PC-9 (cell line): ENCODE results near the gene RARB. TPM values are rescaled to one million over a fixed set of nuclear protein-coding genes. Genes with fewer than 3 reads are reported as not detected.

ENCODE experiments used
- BruUV-seq: library from RNA; stranded (reverse); fragments of 400-500 nt; replicated peaks from 2 replicates; lab custom pipeline; 2021; lab: Mats Ljungman, UMichigan
- CTCF ChIA-PET: fragments of 300-600 bp; sonication (Branson Sonifier 250); formaldehyde crosslinking; loops from one replicate; lab custom pipeline; 2022; ENCODE audit warnings: antibody characterized with exemption; lab: Charles Lee
- POLR2A ChIA-PET: fragments of 300-600 bp; sonication (Branson Sonifier 250); formaldehyde crosslinking; loops from one replicate; lab custom pipeline; 2022; ENCODE audit warnings: antibody characterized with exemption; ENCODE audit not compliant: unreplicated experiment; lab: Charles Lee
- DNase-seq, 2 experiments: peaks; one replicate each; pipeline versions ENCODE4 v3.0.0 to v3.0.0-alpha.2; 2015 to 2022; ENCODE audit warnings: mixed read lengths in 1 of 2
- H2AFZ ChIP-seq: fragments of 200-600 bp; sonication (generic); 2 replicates; pipeline ENCODE4 v1.8.1; 2017; ENCODE audit warnings: antibody characterized with exemption
- H3F3A ChIP-seq: fragments of 200-600 bp; sonication (generic); 2 replicates; pipeline ENCODE4 v1.8.1; 2017; ENCODE audit warnings: antibody characterized with exemption, mild to moderate bottlenecking, low read depth; ENCODE audit not compliant: insufficient read depth
- H3K27ac ChIP-seq: fragments of 200-600 bp; sonication (generic); 2 replicates; pipeline ENCODE4 v1.6.1; 2016; ENCODE audit warnings: mixed run types
- H3K27me3 ChIP-seq: fragments of 200-600 bp; sonication (generic); 2 replicates; pipeline ENCODE4 v1.6.1; 2016; ENCODE audit warnings: low read depth, mixed run types; ENCODE audit not compliant: insufficient read depth
- H3K36me3 ChIP-seq: fragments of 200-600 bp; sonication (generic); 2 replicates; pipeline ENCODE4 v1.6.1; 2016; ENCODE audit warnings: low read depth, mixed run types
- H3K4me1 ChIP-seq: fragments of 200-600 bp; sonication (generic); replicated peaks from 2 replicates; pipeline ENCODE4 v1.6.1; 2016; ENCODE audit warnings: mixed run types; ENCODE audit not compliant: insufficient read depth
- H3K4me2 ChIP-seq: fragments of 200-600 bp; sonication (generic); 2 replicates; pipeline ENCODE4 v1.6.1; 2017; ENCODE audit warnings: mixed run types
- H3K4me3 ChIP-seq: fragments of 200-600 bp; sonication (generic); 2 replicates; pipeline ENCODE4 v1.6.1; 2016; ENCODE audit warnings: mixed run types
- H3K79me2 ChIP-seq: fragments of 200-600 bp; sonication (generic); 2 replicates; pipeline ENCODE4 v1.6.1; 2017; ENCODE audit warnings: low read depth, mixed run types
- H3K9me2 ChIP-seq: fragments of 200-600 bp; sonication (generic); 2 replicates; pipeline ENCODE4 v1.8.1; 2017; ENCODE audit warnings: mild to moderate bottlenecking; ENCODE audit not compliant: insufficient read depth
- H3K9me3 ChIP-seq: fragments of 200-600 bp; sonication (generic); 2 replicates; pipeline ENCODE4 v1.8.1; 2016; ENCODE audit warnings: low read depth; ENCODE audit not compliant: insufficient read depth
- H4K20me1 ChIP-seq: fragments of 200-600 bp; sonication (generic); 2 replicates; pipeline ENCODE4 v1.8.1; 2017; ENCODE audit not compliant: insufficient read depth
- EZH2 ChIP-seq: fragments of 200-600 bp; sonication (generic); IDR thresholded peaks from 2 replicates; pipeline ENCODE4 v1.8.0; 2017; ENCODE audit warnings: antibody characterized with exemption, low read depth
- intact Hi-C: fragments of 100-400 bp; cut with micrococcal nuclease; formaldehyde crosslinking; loops from one replicate; pipeline ENCODE4 v1.10.0; 2022; ENCODE audit not compliant: unreplicated experiment
- total RNA-seq: library from RNA; stranded (reverse); gene quantifications from 2 replicates; pipeline ENCODE4 v1.2.3, GENCODE V29; 2021
- TF ChIP-seq, protein P1 (sequence below): fragments of 200-600 bp; sonication (generic); conservative IDR thresholded peaks from 2 replicates; pipeline ENCODE4 v1.6.1; 2017; ENCODE audit warnings: mixed run types, antibody characterized with exemption, mild to moderate bottlenecking, moderate library complexity

The RARB gene
- total RNA-seq, 1 experiment from 2014 or later: 1.0 TPM

DNA sequence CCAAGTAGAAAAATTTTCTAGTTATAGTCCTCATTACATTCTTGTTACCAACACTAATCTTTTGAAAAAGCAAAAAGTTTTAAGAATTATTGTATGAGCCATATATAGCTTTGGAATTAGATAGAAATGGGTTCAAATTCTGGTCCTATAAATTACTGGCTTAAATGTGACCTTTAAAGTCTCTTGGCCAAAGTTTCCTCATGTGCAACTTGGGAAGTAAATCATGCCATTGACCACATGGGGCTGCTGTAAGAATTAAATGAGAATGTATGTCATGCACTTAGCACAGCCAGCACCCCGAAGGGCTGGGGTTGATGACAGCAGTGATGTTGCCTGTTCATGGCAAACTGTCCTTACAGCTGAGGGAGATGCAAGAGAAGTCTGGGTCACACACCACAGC lies 128.4 kb downstream of the RARB start:
- POLR2A ChIA-PET: no interaction called here
- Histone ChIP-seq H3K4me2 (no peak overlapping the region), H3K9me2 (no peaks in the 10 kb centered on the region; the same call in 1 of the 2 replicates), H3K4me3 (no peak overlapping the region), H4K20me1 (no peaks in the 10 kb centered on the region), H3K79me2 (no peaks in the 10 kb centered on the region), H3K27ac (no peak overlapping the region), H3K27me3 (no peaks in the 10 kb centered on the region), H3K4me1 (0 out of 2 replicates have a peak, but pooled peaks cover 9% of the 10 kb centered on the region), H3K9me3 (no peaks in the 10 kb centered on the region), H2AFZ (no peak overlapping the region), H3F3A (no peaks in the 10 kb centered on the region), H3K36me3 (no peaks in the 10 kb centered on the region)
- CTCF ChIA-PET: no interaction called here
- no peak for DNase-seq
- no peak for TF ChIP-seq EZH2
- BruUV-seq: no TSS peak
- intact Hi-C loops: no loop called here

DNA sequence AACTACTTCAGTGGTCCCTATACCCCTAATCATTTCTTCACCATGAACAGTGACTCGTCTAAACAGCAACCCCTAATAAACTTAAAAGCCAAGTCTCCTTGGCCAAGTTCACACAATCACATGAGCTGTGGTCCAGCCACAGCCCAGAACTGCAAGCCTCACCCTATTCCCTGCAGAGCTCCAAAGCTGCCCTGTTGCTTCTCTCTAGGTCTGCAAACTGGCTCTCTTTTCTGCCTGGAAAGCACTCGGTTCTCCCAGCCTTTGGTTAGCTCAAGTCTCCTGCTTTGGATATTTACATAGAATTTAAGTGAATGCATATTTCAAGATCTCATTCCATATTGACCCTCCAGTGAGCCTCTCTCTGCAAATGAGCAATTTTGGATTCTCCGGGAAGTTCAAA lies 129.6 kb downstream of the RARB start:
- CTCF ChIA-PET: no interaction called here

DNA sequence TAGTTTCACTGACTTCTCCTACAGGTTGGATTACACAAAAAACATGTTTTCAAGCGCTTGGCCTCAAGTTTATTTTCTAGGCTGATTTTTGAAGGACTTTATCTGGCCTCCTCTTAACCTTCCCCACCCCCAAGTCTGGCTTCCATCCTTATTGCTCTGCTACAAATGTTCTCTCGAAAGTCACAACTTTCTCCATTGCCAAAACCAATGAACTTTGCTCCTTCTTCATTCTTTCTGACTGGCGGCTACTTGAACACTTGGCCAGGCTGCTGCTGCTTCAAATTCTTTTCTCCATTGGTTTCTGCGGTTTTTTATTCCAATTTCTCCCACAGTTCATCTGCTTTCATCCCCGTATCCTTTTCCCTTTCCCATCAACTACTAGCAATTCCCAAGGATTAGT lies 130.1 kb downstream of the RARB start:
- Histone ChIP-seq H2AFZ (no peak overlapping the region), H4K20me1 (no peaks in the 10 kb centered on the region), H3K4me2 (no peak overlapping the region), H3K9me3 (no peaks in the 10 kb centered on the region), H3K36me3 (no peaks in the 10 kb centered on the region), H3K4me1 (no peaks in the 10 kb centered on the region), H3K27me3 (no peaks in the 10 kb centered on the region), H3K27ac (no peak overlapping the region), H3F3A (no peaks in the 10 kb centered on the region), H3K4me3 (no peak overlapping the region), H3K9me2 (no peaks in the 10 kb centered on the region; the same call in 1 of the 2 replicates), H3K79me2 (no peaks in the 10 kb centered on the region)
- no TSS peak for BruUV-seq
- no peak for DNase-seq
- TF ChIP-seq, protein P1, sequence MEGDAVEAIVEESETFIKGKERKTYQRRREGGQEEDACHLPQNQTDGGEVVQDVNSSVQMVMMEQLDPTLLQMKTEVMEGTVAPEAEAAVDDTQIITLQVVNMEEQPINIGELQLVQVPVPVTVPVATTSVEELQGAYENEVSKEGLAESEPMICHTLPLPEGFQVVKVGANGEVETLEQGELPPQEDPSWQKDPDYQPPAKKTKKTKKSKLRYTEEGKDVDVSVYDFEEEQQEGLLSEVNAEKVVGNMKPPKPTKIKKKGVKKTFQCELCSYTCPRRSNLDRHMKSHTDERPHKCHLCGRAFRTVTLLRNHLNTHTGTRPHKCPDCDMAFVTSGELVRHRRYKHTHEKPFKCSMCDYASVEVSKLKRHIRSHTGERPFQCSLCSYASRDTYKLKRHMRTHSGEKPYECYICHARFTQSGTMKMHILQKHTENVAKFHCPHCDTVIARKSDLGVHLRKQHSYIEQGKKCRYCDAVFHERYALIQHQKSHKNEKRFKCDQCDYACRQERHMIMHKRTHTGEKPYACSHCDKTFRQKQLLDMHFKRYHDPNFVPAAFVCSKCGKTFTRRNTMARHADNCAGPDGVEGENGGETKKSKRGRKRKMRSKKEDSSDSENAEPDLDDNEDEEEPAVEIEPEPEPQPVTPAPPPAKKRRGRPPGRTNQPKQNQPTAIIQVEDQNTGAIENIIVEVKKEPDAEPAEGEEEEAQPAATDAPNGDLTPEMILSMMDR: no peak
- no peak for TF ChIP-seq EZH2
- ChIA-PET CTCF (no interaction called here), POLR2A (no interaction called here)
- intact Hi-C loops: no loop called here

More for the DNA sequence above, 129.6 kb downstream of the RARB start:
- DNase-seq: no peak
- H3K4me2 ChIP-seq: no peak overlapping the region
- H3K27me3 ChIP-seq: no peaks in the 10 kb centered on the region
- H4K20me1 ChIP-seq: no peaks in the 10 kb centered on the region
- H3K4me3 ChIP-seq: no peak overlapping the region
- TF ChIP-seq EZH2: no peak
- TF ChIP-seq, protein P1: no peak
- no peak overlapping the region for H3K27ac ChIP-seq
- no peak overlapping the region for H2AFZ ChIP-seq
- H3K36me3 ChIP-seq: no peaks in the 10 kb centered on the region
- POLR2A ChIA-PET: no interaction called here
- H3K9me3 ChIP-seq: no peaks in the 10 kb centered on the region
- no TSS peak for BruUV-seq
- no peaks in the 10 kb centered on the region for H3K4me1 ChIP-seq
- intact Hi-C loops: no loop called here
- H3K9me2 ChIP-seq: no peaks in the 10 kb centered on the region; the same call in 1 of the 2 replicates
- H3F3A ChIP-seq: no peaks in the 10 kb centered on the region
- H3K79me2 ChIP-seq: no peaks in the 10 kb centered on the region

DNA sequence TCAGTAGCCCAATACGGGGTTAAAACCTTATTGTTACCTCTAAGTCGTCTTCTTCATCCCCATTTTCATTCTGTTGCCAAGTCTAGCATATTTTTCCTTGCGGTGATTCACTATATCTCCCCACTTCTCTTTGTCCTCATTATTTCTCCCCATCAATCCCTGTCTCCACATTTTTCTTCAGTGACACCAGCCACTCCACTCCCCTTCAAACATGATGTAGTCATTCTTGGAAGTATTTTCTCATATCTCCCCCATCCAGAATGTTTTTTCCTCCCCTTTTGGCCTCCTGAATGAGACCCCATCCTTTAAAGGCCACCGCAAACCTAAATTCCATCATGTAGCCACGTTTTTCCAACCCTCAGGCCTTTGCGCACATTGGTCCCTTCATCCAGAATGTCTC lies 130.7 kb downstream of the RARB start:
- intact Hi-C loops: no loop called here
- Histone ChIP-seq H3K79me2 (no peaks in the 10 kb centered on the region), H3K4me1 (no peaks in the 10 kb centered on the region), H3K27me3 (no peaks in the 10 kb centered on the region), H3K36me3 (no peaks in the 10 kb centered on the region), H3K9me3 (no peaks in the 10 kb centered on the region), H3K9me2 (no peaks in the 10 kb centered on the region; the same call in 1 of the 2 replicates), H3K4me3 (no peak overlapping the region), H4K20me1 (no peaks in the 10 kb centered on the region), H3K4me2 (no peak overlapping the region), H3F3A (no peaks in the 10 kb centered on the region), H3K27ac (no peak overlapping the region), H2AFZ (no peak overlapping the region)
- TF ChIP-seq EZH2: no peak
- TF ChIP-seq, protein P1: no peak
- no TSS peak for BruUV-seq
- POLR2A ChIA-PET: interaction anchor here (0.7 kb wide), 1 partner anchor 9 kb away, joined by 7 read pairs; no protein-coding TSS in a partner anchor
- DNase-seq: no peak
- CTCF ChIA-PET: no interaction called here
